ENCODE results near the gene LDHAL6B.

The LDHAL6B gene

GRCh38 chr15:59206623-59207183 is at the start of gene LDHAL6B:
TSS of gene LDHAL6B (plus strand) at chr15:59206843. CDS start at chr15:59206941, 98 bp downstream.
- TF ChIP-seq GATA2 (IDR thresholded peaks at IDR 0.05; ENCODE audit: low read depth, low read length) (no peak), GATA3 (IDR thresholded peaks at IDR 0.05; ENCODE audit: low read depth, low read length) (no peak)

GRCh38 chr15:59157396-59157795 is 49.2 kb upstream of the LDHAL6B start:
- TF ChIP-seq GATA2 (IDR thresholded peaks at IDR 0.05; ENCODE audit: low read depth, low read length) (no peak), GATA3 (IDR thresholded peaks at IDR 0.05; ENCODE audit: low read depth, low read length) (no peak)

- no peak for TF ChIP-seq GATA3 (IDR thresholded peaks at IDR 0.05; ENCODE audit: low read depth, low read length)
- no peak for TF ChIP-seq GATA2 (IDR thresholded peaks at IDR 0.05; ENCODE audit: low read depth, low read length)
Observed at GRCh38 chr15:59157840-59158700, 48.6 kb upstream of the LDHAL6B start.

DNA sequence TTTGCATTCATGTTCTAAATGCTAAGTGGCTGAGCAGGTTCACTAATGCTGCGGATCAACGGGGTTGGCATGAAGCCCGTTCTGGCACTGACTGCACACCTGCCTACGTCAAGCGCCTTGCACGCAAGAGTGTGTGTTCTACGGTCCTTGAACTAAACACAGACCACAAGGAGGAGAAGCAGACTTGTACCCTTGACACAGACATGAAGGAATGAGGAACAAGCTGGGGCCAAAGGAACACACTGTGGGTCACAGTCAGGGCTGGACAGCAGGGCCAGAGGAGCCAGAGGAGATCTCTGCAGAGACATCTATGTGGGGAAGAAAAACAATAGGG is 48.0 kb upstream of the LDHAL6B start:
- TF ChIP-seq GATA2 (IDR thresholded peaks at IDR 0.05; ENCODE audit: low read depth, low read length): no peak
- TF ChIP-seq GATA3 (IDR thresholded peaks at IDR 0.05; ENCODE audit: low read depth, low read length): no peak

GRCh38 chr15:59159210-59159609 is 47.4 kb upstream of the LDHAL6B start:
- no peak for TF ChIP-seq GATA2 (IDR thresholded peaks at IDR 0.05; ENCODE audit: low read depth, low read length)

DNA sequence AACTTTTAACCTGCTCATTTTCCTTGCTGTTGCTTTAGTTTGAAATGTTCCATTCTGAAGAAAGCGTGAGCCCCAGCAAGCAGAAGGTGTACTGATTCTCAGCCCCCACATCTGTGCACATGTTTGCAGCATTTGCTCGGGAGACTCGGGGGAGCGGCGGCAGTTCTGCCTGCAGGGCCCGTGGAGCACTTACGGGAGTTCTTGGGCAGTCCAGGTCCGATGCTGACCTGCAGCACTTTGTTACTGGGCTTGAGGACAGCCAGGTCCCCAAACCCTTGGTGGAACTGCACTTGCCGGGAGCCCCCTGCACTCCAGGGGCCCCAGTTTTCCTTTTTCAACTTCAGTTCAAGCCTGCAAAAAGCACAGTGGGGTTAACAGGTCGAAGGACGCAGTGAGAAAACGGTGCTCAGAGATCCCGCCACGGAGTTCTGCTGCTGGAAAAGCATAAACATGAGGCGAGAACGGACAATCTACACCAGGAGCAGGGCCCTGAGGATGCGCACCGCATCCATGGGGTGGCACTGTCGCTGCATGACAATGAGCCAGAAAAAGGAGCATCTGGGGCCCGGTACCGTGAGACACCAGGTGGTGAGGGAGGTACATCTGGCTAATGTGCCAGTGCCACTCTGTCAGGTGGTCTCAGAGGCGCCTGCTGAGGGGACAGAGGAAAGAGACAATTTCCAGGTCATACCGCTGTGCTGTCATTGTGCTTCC is 45.6 kb upstream of the LDHAL6B start:
- TF ChIP-seq GATA2 (IDR thresholded peaks at IDR 0.05; ENCODE audit: low read depth, low read length) (no peak), GATA3 (IDR thresholded peaks at IDR 0.05; ENCODE audit: low read depth, low read length) (no peak)

GRCh38 chr15:59165726-59166125 is 40.9 kb upstream of the LDHAL6B start:
- TF ChIP-seq GATA3 (IDR thresholded peaks at IDR 0.05; ENCODE audit: low read depth, low read length) (no peak), GATA2 (IDR thresholded peaks at IDR 0.05; ENCODE audit: low read depth, low read length) (no peak)

GRCh38 chr15:59166166-59166565 is 40.5 kb upstream of the LDHAL6B start:
- TF ChIP-seq GATA3 (IDR thresholded peaks at IDR 0.05; ENCODE audit: low read depth, low read length) (no peak), GATA2 (IDR thresholded peaks at IDR 0.05; ENCODE audit: low read depth, low read length) (no peak)

DNA sequence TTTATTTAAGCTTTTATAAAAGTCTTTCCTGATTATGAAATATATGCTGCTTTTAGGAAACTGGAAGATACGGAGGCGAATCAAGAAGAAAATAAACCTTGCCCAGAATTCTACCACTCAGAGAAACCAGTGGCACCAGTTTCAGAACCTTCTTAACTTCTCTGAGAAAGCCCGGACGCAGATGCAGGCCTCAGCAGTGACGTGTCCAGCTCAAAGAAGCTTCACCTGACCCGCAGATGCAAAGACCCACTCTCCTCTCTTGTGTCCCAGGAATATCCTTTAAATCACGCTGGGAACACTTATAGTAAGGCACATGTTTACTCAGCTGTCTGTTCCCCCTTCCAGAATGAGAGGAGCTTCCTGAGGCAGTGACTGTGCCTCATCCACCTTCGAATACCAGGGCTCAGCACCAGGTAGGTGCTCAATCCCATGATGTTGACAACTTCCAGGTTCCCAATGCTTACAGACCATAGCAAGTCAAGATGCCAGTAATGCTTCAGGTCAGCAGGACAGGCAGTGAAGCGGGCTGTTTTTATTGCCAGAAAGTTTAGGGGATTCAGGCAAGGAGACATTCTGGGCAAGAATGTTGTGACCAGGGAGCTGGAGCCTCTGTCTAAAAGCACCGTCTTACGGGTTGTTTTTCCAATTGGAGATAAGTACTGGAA is 39.9 kb upstream of the LDHAL6B start:
- TF ChIP-seq GATA3 (IDR thresholded peaks at IDR 0.05; ENCODE audit: low read depth, low read length): no peak
- TF ChIP-seq GATA2 (IDR thresholded peaks at IDR 0.05; ENCODE audit: low read depth, low read length): no peak

GRCh38 chr15:59168536-59168935 is 38.1 kb upstream of the LDHAL6B start:
- TF ChIP-seq GATA2 (IDR thresholded peaks at IDR 0.05; ENCODE audit: low read depth, low read length): no peak
- TF ChIP-seq GATA3 (IDR thresholded peaks at IDR 0.05; ENCODE audit: low read depth, low read length): no peak

DNA sequence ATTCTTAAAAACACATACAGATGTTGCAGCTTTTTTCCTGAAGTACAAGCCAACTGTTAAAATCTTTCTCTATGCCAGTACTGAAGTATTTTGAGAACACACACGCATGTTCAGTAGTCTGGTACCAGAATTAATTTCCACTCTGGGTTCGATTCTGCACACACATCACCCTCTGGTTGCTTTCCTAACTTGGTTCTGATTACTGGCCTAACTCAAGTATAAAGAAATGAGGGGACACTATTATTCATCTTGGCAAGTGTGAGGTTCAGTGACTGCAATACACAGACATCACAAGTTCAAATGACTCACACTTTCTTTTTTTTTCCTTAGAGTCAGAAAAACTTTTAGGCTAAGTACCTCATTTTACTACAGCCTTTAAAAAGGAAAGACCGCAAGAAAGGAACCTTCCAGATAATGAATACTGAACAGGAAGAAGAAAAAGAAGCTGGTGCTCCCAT is 37.4 kb upstream of the LDHAL6B start:
- TF ChIP-seq GATA2 (IDR thresholded peaks at IDR 0.05; ENCODE audit: low read depth, low read length) (no peak), GATA3 (IDR thresholded peaks at IDR 0.05; ENCODE audit: low read depth, low read length) (no peak)

DNA sequence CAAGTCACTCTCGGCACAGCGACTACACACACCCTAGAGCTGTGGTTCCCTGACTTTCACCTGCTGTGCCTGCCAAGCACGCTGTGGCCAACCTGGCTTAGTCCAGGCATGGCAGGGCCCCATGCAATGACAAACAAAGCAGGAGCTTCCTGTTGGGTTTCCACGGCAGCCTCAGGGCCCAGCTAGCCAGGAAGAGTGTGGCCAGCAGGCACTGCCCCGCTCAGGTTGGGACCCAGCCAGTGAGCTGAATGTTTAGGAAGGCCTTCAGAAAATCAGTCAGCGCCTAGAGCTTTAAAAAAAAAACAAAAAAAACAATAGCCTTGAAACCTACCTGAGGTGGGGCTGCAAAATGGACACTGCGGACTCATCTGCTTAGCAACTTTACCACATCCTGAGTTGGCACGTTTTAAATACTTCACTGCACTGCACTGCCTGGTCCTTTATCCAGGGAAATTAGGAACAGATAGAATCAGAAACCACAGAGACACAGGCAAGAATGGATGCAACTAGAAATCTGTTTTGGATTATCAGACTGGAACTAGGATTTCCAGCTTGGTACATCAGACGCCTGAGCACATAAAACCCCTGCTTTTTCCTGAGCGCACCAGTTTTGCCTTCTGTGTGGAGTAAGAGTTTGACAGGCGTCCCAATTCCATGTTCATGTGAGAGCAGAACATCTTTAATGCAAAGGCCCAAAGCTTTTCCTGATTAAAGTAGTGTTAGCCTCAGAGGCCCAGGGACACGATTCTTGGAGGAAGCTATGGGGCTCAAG is 36.2 kb upstream of the LDHAL6B start:
- TF ChIP-seq GATA2 (IDR thresholded peaks at IDR 0.05; ENCODE audit: low read depth, low read length) (peak; percentile 73), GATA3 (IDR thresholded peaks at IDR 0.05; ENCODE audit: low read depth, low read length) (no peak)

DNA sequence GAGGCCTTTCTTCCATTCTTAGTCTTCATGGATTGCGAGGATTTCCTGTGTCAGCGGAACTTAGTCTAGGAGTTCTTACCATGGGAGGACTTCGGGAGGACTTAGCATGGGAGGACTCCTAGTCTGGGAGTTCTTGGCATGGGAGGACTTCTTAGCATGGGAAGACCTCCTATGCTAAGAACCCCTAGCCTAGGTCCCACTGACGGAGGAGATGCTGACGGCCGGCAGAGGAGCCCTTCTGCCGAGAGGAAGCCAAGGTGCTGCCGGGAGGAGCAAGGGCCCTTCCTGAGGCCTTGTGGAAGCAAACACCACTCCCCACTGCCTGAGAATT is 35.6 kb upstream of the LDHAL6B start:
- TF ChIP-seq GATA2 (IDR thresholded peaks at IDR 0.05; ENCODE audit: low read depth, low read length): no peak
- TF ChIP-seq GATA3 (IDR thresholded peaks at IDR 0.05; ENCODE audit: low read depth, low read length): no peak
